Suprapubic skin (tissue), 4 donors: ENCODE results near the gene RAB22A.

Experiments used
- EP300 ChIP-seq: sonication (generic); formaldehyde crosslinking; IDR thresholded peaks from one replicate; pipeline ENCODE4 v1.6.1; 2017; ENCODE audit warnings: antibody characterized with exemption
- POLR2A ChIP-seq, 2 donors: fragments of 450-650 bp; IDR thresholded peaks; one replicate each; pipeline ENCODE4 v1.6.1; 2017; ENCODE audit warnings: antibody characterized with exemption in 2 of 2, mild to moderate bottlenecking in 2 of 2, moderate library complexity in 2 of 2
- POLR2AphosphoS5 ChIP-seq, 3 donors: sonication (generic); formaldehyde crosslinking; IDR thresholded peaks; one replicate each; pipeline ENCODE4 v1.6.1; 2017; ENCODE audit warnings: antibody characterized with exemption in 3 of 3
- TF ChIP-seq, protein P1 (sequence below), 2 donors: fragments of 200-600 bp in 1 of 2; fragments of 450-650 bp in 1 of 2; sonication (generic) in 1 of 2; IDR thresholded peaks; one replicate each; pipeline ENCODE4 v1.5.1; 2016 to 2019; ENCODE audit warnings: antibody characterized with exemption in 2 of 2, mild to moderate bottlenecking in 1 of 2, moderate library complexity in 1 of 2

GRCh38 chr20:58344741-58345140 lies 35.2 kb downstream of the RAB22A start:
- TF ChIP-seq, protein P1, sequence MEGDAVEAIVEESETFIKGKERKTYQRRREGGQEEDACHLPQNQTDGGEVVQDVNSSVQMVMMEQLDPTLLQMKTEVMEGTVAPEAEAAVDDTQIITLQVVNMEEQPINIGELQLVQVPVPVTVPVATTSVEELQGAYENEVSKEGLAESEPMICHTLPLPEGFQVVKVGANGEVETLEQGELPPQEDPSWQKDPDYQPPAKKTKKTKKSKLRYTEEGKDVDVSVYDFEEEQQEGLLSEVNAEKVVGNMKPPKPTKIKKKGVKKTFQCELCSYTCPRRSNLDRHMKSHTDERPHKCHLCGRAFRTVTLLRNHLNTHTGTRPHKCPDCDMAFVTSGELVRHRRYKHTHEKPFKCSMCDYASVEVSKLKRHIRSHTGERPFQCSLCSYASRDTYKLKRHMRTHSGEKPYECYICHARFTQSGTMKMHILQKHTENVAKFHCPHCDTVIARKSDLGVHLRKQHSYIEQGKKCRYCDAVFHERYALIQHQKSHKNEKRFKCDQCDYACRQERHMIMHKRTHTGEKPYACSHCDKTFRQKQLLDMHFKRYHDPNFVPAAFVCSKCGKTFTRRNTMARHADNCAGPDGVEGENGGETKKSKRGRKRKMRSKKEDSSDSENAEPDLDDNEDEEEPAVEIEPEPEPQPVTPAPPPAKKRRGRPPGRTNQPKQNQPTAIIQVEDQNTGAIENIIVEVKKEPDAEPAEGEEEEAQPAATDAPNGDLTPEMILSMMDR (IDR thresholded peaks at IDR 0.05): no peak
- no peak for TF ChIP-seq POLR2AphosphoS5 (IDR thresholded peaks at IDR 0.05)
- TF ChIP-seq POLR2A (IDR thresholded peaks at IDR 0.05): no peak
- no peak for TF ChIP-seq EP300
